Smooth muscle cell of the coronary artery (primary cell): Measurements from ENCODE around the gene ACADL. TPM values are rescaled to one million over a fixed set of nuclear protein-coding genes. Genes with fewer than 3 reads are reported as not detected.

ENCODE experiments used
- total RNA-seq: library from RNA; depleted of rRNA; stranded (reverse); fragments of >200 nt; gene quantifications from 2 replicates; pipeline ENCODE4 v1.2.3, GENCODE V29; 2014; ENCODE audit warnings: low replicate concordance

Gene ACADL
- 0.12 and 0.83 TPM in 2 replicates for total RNA-seq

GRCh38 chr2:210224941-210225672, at the start of gene ACADL:
Gene ACADL (minus strand): TSS chr2:210225447. CDS start chr2:210225263, 184 bp downstream.

GRCh38 chr2:210171309-210172218, 53.7 kb downstream of the ACADL start, which contains the start of gene KANSL1L:
Gene KANSL1L (minus strand): TSS chr2:210171409. CDS start chr2:210154582, 16,827 bp downstream.

Other genes with a start within 250 kb of the ACADL start
- 58.6 and 81.9 TPM in 2 replicates for gene RPE, start 222.8 kb downstream of the ACADL start, total RNA-seq
- gene KANSL1L, start 54.0 kb downstream of the ACADL start, total RNA-seq, result 12.0 and 16.6 TPM in 2 replicates
- not detected in 2 replicates for gene MYL1, start 89.7 kb upstream of the ACADL start, total RNA-seq